ENCODE measurements around the gene LARP7. TPM values are rescaled to one million over a fixed set of nuclear protein-coding genes. Genes with fewer than 3 reads are reported as not detected.
"Not testable (repeated sequence)": the region's sequence is repeated elsewhere in the genome, so short reads cannot be mapped to it uniquely, and the experiment has no call there.

The LARP7 gene
- total RNA-seq = 10 to 100 TPM; 44.6 to 47.0 TPM

DNA sequence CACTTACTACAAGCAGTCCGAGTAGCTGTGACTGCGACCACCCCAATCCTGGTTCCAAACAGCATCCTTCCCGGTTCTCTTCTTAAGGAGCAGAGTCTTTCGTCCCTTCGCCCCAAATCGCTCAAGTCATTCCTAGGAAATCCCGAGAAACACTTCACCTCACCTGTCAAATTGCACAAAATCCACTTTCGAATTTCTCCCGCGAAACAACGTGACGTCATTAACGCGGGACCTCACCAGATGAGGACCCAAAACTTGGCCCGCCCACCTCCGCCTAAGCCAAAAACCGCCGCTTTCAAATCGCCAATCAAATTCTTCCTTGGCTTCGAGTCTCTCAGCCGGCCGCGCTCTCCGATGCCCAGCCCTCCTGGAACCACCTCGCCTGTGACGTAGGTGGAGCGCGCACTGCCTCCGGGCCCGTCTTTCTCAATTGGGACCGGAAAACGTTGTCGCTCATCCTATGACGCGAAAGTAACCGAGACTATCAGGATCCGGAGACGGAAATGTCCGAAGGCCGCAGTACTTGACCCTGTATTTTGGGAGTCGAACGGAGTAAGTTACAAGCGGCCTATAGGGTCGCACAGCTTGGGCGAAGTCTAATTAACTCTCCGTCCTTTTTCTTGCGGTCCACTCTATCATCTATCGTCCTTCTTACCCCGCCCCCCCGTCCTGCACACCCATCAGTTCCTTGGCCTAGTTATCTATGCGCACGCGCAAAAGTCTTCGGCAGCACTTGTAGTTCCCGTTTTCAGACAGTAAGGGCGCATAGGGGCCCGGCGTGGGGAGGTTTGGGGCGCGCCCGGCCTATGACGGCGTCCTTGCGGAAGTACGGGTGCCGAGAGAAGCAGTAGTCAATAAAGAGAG lies at the start of gene LARP7, which contains the start of gene ZGRF1:
Gene LARP7 (plus strand): TSS at position 456 of the 864 bp plus-strand sequence. CDS start 7,527 bp downstream, outside the sequence.
Gene ZGRF1 (minus strand): TSS at position 222 of the 864 bp plus-strand sequence. CDS start 3,733 bp downstream, outside the sequence.
- no peak within 1 kb of the TSS for H3K4me3 Mint-ChIP-seq
- no peak within 1 kb of the TSS for H3K27ac Mint-ChIP-seq
- peaks cover 34% of the 10 kb centered on the region for H3K4me1 Mint-ChIP-seq
- H3K36me3 Mint-ChIP-seq (ENCODE audit: low read depth) = peaks cover 10% of the 10 kb centered on the region
- ChIA-PET CTCF (interaction anchor here (1.3 to 3.2 kb wide), 4 partner anchors 11 to 128 kb away, joined by 5 to 21 read pairs (median 6); no protein-coding TSS in a partner anchor), POLR2A (interaction anchor here (0.6 to 1.4 kb wide), 4 partner anchors 9 to 350 kb away, joined by 4 to 8 read pairs (median 4); no protein-coding TSS in a partner anchor)
- peak; percentile 99 for DNase-seq
- H3K9me3 Mint-ChIP-seq = no peaks in the 10 kb centered on the region
- no peaks in the 10 kb centered on the region for H3K27me3 Mint-ChIP-seq

DNA sequence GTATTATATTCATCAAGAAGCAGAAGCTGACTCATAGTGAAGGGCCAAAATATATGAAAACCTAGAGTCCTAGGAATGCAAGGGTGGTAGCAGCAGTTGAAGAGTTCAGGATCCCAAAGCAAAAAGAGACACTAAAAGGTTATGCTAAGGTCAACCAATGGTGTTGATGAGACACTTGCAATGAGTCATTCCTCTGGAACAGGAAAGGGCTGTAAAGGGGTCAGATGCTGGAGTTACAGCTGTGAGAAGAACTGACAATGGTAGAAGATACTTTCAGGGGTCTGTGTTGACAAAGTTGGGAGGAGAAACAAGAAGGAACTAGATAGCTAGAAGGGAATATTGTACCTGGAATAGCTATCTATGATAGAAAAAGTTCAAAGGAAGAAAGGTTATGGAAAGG lies 47.7 kb upstream of the LARP7 start:
- H3K27ac Mint-ChIP-seq = no peak overlapping the region
- ChIA-PET POLR2A (no interaction called here), CTCF (interaction anchor here (1.1 kb wide), 1 partner anchor 10 kb away, joined by 4 read pairs; no protein-coding TSS in a partner anchor)
- peaks cover 4% of the 10 kb centered on the region for H3K4me1 Mint-ChIP-seq
- H3K9me3 Mint-ChIP-seq = no peaks in the 10 kb centered on the region
- peaks cover 33% of the 10 kb centered on the region for H3K36me3 Mint-ChIP-seq (ENCODE audit: low read depth)
- no peak for DNase-seq
- H3K27me3 Mint-ChIP-seq = no peaks in the 10 kb centered on the region
- H3K4me3 Mint-ChIP-seq = no peak overlapping the region

- Mint-ChIP-seq H3K9me3 (no peaks in the 10 kb centered on the region), H3K4me1 (peaks cover 4% of the 10 kb centered on the region), H3K27me3 (no peaks in the 10 kb centered on the region), H3K27ac (no peak overlapping the region), H3K4me3 (no peak overlapping the region), H3K36me3 (ENCODE audit: low read depth) (peaks cover 29% of the 10 kb centered on the region)
- CTCF ChIA-PET = no interaction called here
- POLR2A ChIA-PET = no interaction called here
- DNase-seq = no peak
Measured at GRCh38 chr4:112591593-112591992, 45.4 kb upstream of the LARP7 start.

DNA sequence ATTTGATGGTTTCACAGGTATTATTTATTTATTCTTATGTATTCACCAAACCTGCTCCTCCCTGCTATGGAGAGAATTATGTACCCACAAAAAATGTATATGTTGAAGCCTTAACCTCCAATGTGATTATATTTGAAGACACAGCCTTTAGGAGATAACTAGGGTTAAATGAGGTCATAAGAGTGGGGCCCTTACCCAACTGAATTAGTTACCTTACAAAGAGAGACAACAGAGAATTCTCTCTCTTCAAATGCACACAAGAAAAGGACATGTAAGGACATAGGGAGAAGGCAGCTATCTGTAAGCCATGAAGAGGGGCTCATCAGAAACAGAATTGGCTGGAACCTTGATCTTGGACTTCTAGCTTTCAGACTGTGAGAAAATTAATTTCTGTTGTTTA lies 44.2 kb upstream of the LARP7 start:
- ChIA-PET CTCF (no interaction called here), POLR2A (no interaction called here)
- Mint-ChIP-seq H3K4me3 (no peak overlapping the region), H3K4me1 (peaks cover 4% of the 10 kb centered on the region), H3K27me3 (no peaks in the 10 kb centered on the region), H3K27ac (no peak overlapping the region), H3K9me3 (no peaks in the 10 kb centered on the region), H3K36me3 (ENCODE audit: low read depth) (peaks cover 19% of the 10 kb centered on the region)
- no peak for DNase-seq

DNA sequence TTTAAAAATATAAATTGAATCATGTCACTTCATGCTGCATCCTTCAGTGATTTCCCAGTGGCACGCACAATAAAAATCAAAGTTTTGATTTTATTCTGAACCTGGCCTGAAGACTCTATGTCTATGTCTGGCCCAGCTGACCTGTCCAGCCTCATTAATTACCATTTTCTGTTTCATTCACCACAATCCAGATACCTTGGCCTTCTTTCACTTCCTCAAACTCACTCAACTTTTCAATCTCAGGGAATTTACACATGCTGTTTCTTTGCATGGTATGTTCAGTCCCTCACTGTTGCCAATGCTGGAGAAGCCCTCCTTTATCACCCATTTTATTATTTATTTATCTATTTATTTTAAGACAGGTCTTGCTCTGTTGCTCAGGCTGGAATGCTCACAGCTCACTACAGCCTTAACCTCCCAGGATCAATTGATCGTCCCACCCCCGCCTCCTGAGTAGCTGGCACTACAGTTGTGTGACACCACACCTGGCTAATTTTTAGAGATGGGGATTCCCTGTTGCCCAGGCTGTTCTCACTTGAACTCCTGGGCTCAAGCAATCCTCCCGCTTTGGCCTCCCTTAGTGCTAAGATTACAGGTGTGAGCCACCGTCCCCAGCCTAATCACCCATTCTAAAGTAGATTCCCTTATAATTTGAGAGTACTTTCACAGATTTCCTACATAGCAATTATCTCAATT lies 43.4 kb upstream of the LARP7 start:
- CTCF ChIA-PET = no interaction called here
- no peak for DNase-seq
- POLR2A ChIA-PET = no interaction called here
- Mint-ChIP-seq H3K36me3 (ENCODE audit: low read depth) (peaks cover 19% of the 10 kb centered on the region), H3K27ac (no peak overlapping the region), H3K27me3 (no peaks in the 10 kb centered on the region), H3K4me3 (no peak overlapping the region), H3K9me3 (no peaks in the 10 kb centered on the region), H3K4me1 (peaks cover 4% of the 10 kb centered on the region)

DNA sequence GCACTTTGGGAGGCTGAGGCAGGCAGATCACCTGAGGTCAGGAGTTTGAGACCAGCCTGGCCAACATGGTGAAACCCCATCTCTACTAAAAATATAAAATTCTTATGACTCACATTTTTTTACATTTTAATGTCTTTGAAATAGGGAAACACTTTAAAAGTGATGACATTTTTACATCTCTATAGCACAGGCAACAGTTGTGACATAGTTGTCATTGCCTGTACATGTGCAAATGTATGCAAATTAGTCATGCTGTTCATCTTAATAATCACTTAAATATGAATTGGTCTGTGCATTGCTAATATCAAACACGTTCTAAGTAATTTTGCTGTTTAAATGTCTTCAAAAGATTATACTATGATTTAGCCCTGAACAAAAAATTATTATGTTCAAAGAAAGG lies 42.0 kb upstream of the LARP7 start:
- CTCF ChIA-PET = no interaction called here
- POLR2A ChIA-PET = no interaction called here
- Mint-ChIP-seq H3K9me3 (no peaks in the 10 kb centered on the region), H3K4me1 (no peaks in the 10 kb centered on the region), H3K36me3 (ENCODE audit: low read depth) (peaks cover 14% of the 10 kb centered on the region), H3K27ac (no peak overlapping the region), H3K4me3 (no peak overlapping the region), H3K27me3 (no peaks in the 10 kb centered on the region)
- DNase-seq = no peak

DNA sequence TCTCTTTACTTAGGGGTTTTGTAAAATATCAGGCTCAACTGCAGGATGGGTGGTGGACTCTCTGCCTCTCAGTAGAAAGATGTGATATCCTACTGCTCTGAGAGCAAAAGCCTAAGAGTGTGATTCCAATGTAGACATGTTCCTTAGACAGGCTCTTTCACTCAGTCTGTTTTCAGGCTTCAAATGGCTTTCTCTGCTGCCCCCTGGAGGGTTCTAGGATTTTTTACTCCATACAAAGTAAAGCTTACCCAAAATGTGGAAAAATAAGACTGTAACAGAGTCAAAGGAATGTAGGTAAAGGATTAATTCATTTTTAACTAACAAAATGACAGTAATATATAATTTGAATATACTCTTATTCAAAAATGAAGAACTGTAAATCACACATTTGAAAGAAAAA lies 32.4 kb upstream of the LARP7 start:
- peaks cover 10% of the 10 kb centered on the region for H3K36me3 Mint-ChIP-seq (ENCODE audit: low read depth)
- no peaks in the 10 kb centered on the region for H3K4me1 Mint-ChIP-seq
- H3K4me3 Mint-ChIP-seq = no peak overlapping the region
- H3K27me3 Mint-ChIP-seq = no peaks in the 10 kb centered on the region
- DNase-seq = peak; percentile 25
- no peak overlapping the region for H3K27ac Mint-ChIP-seq
- CTCF ChIA-PET = interaction anchor here (0.6 to 2.4 kb wide), 7 partner anchors 11 to 319 kb away, joined by 3 to 9 read pairs (median 3); partner anchors contain the start of gene TIFA
- no peaks in the 10 kb centered on the region for H3K9me3 Mint-ChIP-seq
- POLR2A ChIA-PET = no interaction called here

GRCh38 chr4:112612814-112613213 lies 24.1 kb upstream of the LARP7 start:
- H3K27ac Mint-ChIP-seq; H3K9me3 Mint-ChIP-seq; H3K4me3 Mint-ChIP-seq; H3K4me1 Mint-ChIP-seq; CTCF ChIA-PET; H3K27me3 Mint-ChIP-seq; DNase-seq; H3K36me3 Mint-ChIP-seq (ENCODE audit: low read depth); POLR2A ChIA-PET: not testable (repeated sequence)

DNA sequence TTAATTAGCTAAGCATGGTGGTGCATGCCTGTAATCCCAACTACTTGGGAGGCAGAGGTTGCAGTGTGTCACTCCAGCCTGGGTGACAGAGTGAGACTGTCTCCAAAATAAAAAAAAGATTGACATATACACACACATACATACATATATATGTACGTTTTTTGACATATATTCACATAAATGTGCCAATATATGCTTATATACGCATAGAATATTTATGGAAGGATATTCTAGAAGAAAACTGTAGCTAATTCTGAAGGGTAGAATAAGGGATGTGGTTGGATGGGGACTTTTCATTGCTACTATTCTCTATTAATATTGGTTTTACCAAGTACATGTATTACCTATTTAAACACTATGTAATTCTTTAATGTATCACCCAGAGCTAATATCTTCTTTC lies 20.0 kb upstream of the LARP7 start:
- no peak overlapping the region for H3K4me3 Mint-ChIP-seq
- no peaks in the 10 kb centered on the region for H3K9me3 Mint-ChIP-seq
- ChIA-PET CTCF (interaction anchor here (0.7 to 0.9 kb wide), 2 partner anchors 146 to 148 kb away, joined by 3 read pairs; no protein-coding TSS in a partner anchor), POLR2A (no interaction called here)
- peaks cover 17% of the 10 kb centered on the region for H3K36me3 Mint-ChIP-seq (ENCODE audit: low read depth)
- no peak overlapping the region for H3K27ac Mint-ChIP-seq
- no peak for DNase-seq
- no peaks in the 10 kb centered on the region for H3K4me1 Mint-ChIP-seq
- H3K27me3 Mint-ChIP-seq = no peaks in the 10 kb centered on the region

DNA sequence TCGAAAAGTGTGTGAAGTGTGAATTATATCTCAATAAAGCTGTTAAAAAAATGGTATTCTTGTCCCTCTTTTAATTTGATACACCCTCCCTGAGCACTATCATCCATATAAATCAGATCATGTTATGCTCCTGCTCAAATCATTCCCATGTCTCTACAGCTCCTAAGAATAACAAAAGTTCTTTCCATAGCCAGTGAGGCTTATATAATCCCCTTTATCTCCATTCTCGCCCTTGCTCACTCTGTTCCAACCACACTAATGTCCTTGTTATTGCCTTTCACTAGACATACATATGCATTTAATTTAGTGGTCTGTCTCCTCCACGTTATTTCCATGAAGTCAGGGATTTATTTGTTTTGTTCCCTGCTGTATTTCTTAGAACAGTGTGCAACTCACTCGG lies 10.7 kb upstream of the LARP7 start:
- DNase-seq = no peak
- Mint-ChIP-seq H3K27me3 (no peaks in the 10 kb centered on the region), H3K9me3 (no peaks in the 10 kb centered on the region), H3K36me3 (ENCODE audit: low read depth) (peaks cover 32% of the 10 kb centered on the region), H3K4me1 (no peaks in the 10 kb centered on the region), H3K27ac (no peak overlapping the region), H3K4me3 (no peak overlapping the region)
- ChIA-PET POLR2A (no interaction called here), CTCF (no interaction called here)

- Mint-ChIP-seq H3K36me3 (ENCODE audit: low read depth) (peaks cover 8% of the 10 kb centered on the region), H3K27ac (peak overlapping the region; percentile 35), H3K9me3 (no peaks in the 10 kb centered on the region), H3K4me3 (no peak overlapping the region), H3K4me1 (peaks cover 20% of the 10 kb centered on the region), H3K27me3 (no peaks in the 10 kb centered on the region)
- ChIA-PET POLR2A (no interaction called here), CTCF (interaction anchor here (1.0 to 3.0 kb wide), 6 partner anchors 102 to 305 kb away, joined by 3 to 21 read pairs (median 4); no protein-coding TSS in a partner anchor)
- no peak for DNase-seq
Measured at GRCh38 chr4:112633477-112634235, 3.3 kb upstream of the LARP7 start.

DNA sequence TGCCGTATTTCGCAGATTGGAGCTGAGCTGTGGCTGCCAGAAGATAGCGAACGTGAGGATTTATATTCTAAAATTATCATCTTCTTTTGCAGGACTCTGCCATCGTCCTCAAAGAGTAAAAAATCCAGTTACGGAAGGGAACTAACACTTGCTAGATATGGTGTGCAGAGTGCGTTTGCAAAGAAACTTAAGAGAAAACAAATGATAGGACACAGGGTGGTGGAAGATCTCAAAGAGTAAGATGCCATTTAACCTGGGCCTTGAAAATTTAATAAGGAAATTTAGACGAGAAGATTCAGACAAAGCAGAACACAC lies 566 bp downstream of the LARP7 start:
- DNase-seq = no peak
- no peak overlapping the region for H3K27ac Mint-ChIP-seq
- peaks cover 10% of the 10 kb centered on the region for H3K36me3 Mint-ChIP-seq (ENCODE audit: low read depth)
- CTCF ChIA-PET = interaction anchor here (1.3 to 3.2 kb wide), 4 partner anchors 10 to 128 kb away, joined by 5 to 21 read pairs (median 6); no protein-coding TSS in a partner anchor
- POLR2A ChIA-PET = interaction anchor here (0.9 to 1.4 kb wide), 3 partner anchors 8 to 351 kb away, joined by 4 to 8 read pairs (median 4); no protein-coding TSS in a partner anchor
- no peaks in the 10 kb centered on the region for H3K9me3 Mint-ChIP-seq
- no peak overlapping the region for H3K4me3 Mint-ChIP-seq
- H3K27me3 Mint-ChIP-seq = no peaks in the 10 kb centered on the region
- peaks cover 35% of the 10 kb centered on the region for H3K4me1 Mint-ChIP-seq

- ChIA-PET CTCF (no interaction called here), POLR2A (no interaction called here)
- Mint-ChIP-seq H3K27me3 (no peaks in the 10 kb centered on the region), H3K4me1 (peaks cover 26% of the 10 kb centered on the region), H3K4me3 (no peak overlapping the region), H3K36me3 (ENCODE audit: low read depth) (peaks cover 31% of the 10 kb centered on the region), H3K27ac (no peak overlapping the region), H3K9me3 (no peaks in the 10 kb centered on the region)
- DNase-seq = no peak
Measured at GRCh38 chr4:112642526-112642925, 5.6 kb downstream of the LARP7 start.

Data from activated CD4-positive, alpha-beta memory T cell treated with anti-CD3 and anti-CD28 coated beads, Interleukin-2, amount 10 ng/mL, durations not matched to agents 7 days and 5 days (primary cell).